MM.1S (cell line): ENCODE results near the gene CERS2.

Experiments
- CTCF ChIP-seq: fragments of 300-600 bp; sonication (generic); IDR thresholded peaks from 2 replicates; pipeline ENCODE4 v1.5.1; 2016; ENCODE audit warnings: antibody characterized with exemption, low read length, mixed read lengths
- EZH2 ChIP-seq: fragments of 300-600 bp; sonication (generic); optimal IDR thresholded peaks from 2 replicates; pipeline ENCODE3; 2017; ENCODE audit warnings: low read depth, mild to moderate bottlenecking, antibody characterized with exemption, low read length, mixed read lengths
- EZH2phosphoT487 ChIP-seq: fragments of 300-600 bp; sonication (generic); IDR thresholded peaks from 2 replicates; pipeline ENCODE4 v1.6.1; 2018; ENCODE audit warnings: antibody characterized with exemption, low read length

GRCh38 chr1:150999051-150999674 lies 24.5 kb upstream of the CERS2 start:
- TF ChIP-seq CTCF (no peak), EZH2phosphoT487 (no peak), EZH2 (no peak)
